ENCODE results near the gene TMEM107. TPM values are rescaled to one million over a fixed set of nuclear protein-coding genes. Genes with fewer than 3 reads are reported as not detected.
A peak's percentile ranks its signal among the peaks of the same experiment; 100 is the strongest.

TMEM107 gene
- total RNA-seq, 4 donors from 2014 or later: 15.9 to 21.0 (median 17.6) TPM

DNA sequence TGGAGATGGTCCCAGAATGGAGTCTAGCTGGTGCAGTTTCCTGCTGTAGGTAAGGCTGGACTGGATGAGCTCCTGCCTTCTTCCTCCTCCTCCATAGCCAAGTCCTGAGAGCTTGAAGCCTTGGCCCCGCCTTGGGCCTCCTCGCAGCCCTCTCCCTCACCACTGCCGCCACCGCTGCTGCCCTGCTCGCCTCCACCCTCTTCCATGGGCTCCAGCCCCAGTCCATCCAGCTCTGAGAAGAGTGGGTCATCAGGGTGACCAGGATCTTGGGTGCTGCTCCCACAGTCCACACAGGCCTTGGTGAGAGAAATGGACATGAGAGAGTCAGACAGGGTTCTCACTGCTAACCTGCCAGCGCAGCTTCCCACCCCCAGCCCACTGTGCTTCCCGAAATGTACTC, 35.1 kb downstream of the TMEM107 start:
- intact Hi-C loops (cut with DNase I; ENCODE audit: low total_unique reads): no loop called here
- no peak overlapping the region for H3K4me3 ChIP-seq (ENCODE audit: low read depth, poor library complexity, severe bottlenecking)
- TF ChIP-seq, protein P1, sequence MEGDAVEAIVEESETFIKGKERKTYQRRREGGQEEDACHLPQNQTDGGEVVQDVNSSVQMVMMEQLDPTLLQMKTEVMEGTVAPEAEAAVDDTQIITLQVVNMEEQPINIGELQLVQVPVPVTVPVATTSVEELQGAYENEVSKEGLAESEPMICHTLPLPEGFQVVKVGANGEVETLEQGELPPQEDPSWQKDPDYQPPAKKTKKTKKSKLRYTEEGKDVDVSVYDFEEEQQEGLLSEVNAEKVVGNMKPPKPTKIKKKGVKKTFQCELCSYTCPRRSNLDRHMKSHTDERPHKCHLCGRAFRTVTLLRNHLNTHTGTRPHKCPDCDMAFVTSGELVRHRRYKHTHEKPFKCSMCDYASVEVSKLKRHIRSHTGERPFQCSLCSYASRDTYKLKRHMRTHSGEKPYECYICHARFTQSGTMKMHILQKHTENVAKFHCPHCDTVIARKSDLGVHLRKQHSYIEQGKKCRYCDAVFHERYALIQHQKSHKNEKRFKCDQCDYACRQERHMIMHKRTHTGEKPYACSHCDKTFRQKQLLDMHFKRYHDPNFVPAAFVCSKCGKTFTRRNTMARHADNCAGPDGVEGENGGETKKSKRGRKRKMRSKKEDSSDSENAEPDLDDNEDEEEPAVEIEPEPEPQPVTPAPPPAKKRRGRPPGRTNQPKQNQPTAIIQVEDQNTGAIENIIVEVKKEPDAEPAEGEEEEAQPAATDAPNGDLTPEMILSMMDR (IDR thresholded peaks at IDR 0.05): no peak
- TF ChIP-seq POLR2A (IDR thresholded peaks at IDR 0.05): no peak
- peak in 1 of 2 donors; percentile 32 for DNase-seq (ENCODE audit: low spot score in 2 of 2)
- WGBS, 2 donors: 93 to 94% methylated on average over 7 of the region's 7 CpGs

DNA sequence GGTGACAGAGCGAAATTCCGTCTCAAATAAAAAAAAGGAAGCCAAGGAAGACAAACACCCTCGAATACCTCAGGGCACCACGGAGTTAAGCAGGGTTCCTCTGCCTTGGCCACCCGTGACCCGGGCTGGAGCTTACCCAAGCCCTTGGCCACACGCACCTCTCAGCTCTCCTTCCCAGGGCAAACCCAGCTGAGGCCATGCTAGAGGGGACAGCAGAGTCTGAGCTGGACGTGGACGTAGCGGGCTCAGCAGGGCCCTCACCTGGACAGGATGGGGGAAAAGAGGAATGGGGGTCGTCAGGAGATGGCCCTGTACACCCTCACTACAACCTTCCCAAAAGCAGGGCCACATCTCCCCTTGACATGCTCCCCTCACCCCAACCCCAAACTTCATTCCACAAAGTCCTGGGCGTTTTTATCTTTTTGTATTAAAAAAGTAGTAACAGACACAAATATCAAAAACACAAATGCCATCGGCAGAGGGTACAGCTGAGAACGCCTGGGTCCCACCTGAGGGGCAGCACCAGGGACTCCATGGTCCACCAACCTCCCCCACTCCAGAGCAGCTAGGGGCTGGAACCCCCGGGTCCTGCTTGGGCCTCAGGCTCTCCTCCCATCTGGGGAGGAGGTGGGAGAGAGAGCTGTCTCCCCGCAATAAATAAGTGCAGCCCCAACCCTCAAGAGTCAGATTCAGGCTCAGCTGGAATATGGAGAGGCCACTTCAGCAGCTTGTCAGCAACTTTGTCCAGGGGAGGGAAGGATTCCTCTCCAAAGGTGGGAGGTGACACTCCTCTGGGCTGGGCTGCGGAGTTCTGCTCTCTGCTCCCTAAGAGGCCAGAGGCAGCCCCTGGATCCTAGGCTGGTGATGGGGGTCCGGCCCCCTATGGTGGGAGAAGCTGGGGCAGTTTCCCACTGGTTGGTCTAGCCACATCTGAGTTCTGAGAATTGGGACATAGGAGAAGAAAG, 35.8 kb downstream of the TMEM107 start:
- WGBS, 2 donors: 74 to 77% methylated on average over 18 of the region's 18 CpGs
- intact Hi-C loops (cut with DNase I; ENCODE audit: low total_unique reads): no loop called here
- H3K4me3 ChIP-seq (ENCODE audit: low read depth, poor library complexity, severe bottlenecking): no peak overlapping the region
- TF ChIP-seq, protein P1 (IDR thresholded peaks at IDR 0.05): no peak
- no peak for TF ChIP-seq POLR2A (IDR thresholded peaks at IDR 0.05)
- peak; percentile 42 to 92 for DNase-seq (ENCODE audit: low spot score in 2 of 2)

DNA sequence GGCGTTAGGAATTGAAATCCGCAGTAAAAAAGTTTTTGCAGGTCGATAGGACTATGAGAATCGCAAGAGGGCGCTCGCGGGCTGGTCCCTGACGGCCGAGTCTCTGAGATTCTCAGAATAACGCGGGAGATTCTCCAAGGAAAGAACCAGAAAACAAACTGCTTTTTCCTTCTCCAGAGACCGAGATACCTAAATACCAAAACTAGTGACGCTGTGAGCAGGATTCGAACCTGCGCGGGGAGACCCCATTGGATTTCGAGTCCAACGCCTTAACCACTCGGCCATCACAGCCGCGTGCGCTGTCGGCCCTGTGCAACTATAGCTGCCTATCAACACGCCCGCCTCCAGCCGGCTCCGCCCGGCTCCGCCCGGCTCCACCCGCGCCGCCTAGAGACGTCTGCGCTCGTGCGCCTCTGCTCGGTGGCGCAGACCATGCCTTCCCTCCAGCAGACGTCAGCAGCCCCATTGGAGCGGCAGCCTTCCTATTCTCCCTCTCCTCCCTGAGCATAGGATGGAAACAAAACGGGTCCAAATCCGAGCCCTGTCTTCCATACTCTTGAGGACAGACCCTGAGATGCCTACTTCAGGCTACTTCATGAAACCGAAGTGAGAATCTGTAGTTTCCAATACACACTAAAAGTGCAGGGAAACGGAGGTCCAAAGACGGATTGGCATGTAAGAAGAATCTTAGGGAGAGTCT, 37.4 kb downstream of the TMEM107 start:
- peak; percentile 94 to 99 for DNase-seq (ENCODE audit: low spot score in 2 of 2)
- 1% methylated on average over 44 to 46 of the region's 46 CpGs for WGBS, 2 donors
- intact Hi-C loops (cut with DNase I; ENCODE audit: low total_unique reads): no loop called here
- TF ChIP-seq, protein P1 (IDR thresholded peaks at IDR 0.05): peak in 1 of 3 donors; percentile 96
- peak in 1 of 2 donors; percentile 6 for TF ChIP-seq POLR2A (IDR thresholded peaks at IDR 0.05)
- no peak overlapping the region for H3K4me3 ChIP-seq (ENCODE audit: low read depth, poor library complexity, severe bottlenecking)

DNA sequence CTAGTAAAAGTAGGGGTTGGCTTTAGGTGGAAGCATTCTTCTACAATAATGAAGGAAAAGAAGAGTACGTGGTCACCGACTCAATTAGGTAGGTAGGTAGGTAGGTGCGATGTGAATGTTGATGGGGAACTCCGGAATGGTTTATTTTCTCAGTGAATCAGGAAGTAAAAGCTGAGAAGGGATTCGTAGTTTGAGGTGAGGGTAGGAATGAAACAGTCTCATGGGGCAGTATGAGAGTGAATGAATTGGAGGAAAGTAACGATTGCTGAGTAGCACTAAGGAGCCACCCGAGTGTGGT, 37.9 kb downstream of the TMEM107 start:
- no peak for TF ChIP-seq POLR2A (IDR thresholded peaks at IDR 0.05)
- TF ChIP-seq, protein P1 (IDR thresholded peaks at IDR 0.05): no peak
- DNase-seq (ENCODE audit: low spot score in 2 of 2): no peak
- WGBS, 2 donors: 1 to 4% methylated on average over 7 of the region's 7 CpGs
- intact Hi-C loops (cut with DNase I; ENCODE audit: low total_unique reads): no loop called here
- H3K4me3 ChIP-seq (ENCODE audit: low read depth, poor library complexity, severe bottlenecking): no peak overlapping the region

DNA sequence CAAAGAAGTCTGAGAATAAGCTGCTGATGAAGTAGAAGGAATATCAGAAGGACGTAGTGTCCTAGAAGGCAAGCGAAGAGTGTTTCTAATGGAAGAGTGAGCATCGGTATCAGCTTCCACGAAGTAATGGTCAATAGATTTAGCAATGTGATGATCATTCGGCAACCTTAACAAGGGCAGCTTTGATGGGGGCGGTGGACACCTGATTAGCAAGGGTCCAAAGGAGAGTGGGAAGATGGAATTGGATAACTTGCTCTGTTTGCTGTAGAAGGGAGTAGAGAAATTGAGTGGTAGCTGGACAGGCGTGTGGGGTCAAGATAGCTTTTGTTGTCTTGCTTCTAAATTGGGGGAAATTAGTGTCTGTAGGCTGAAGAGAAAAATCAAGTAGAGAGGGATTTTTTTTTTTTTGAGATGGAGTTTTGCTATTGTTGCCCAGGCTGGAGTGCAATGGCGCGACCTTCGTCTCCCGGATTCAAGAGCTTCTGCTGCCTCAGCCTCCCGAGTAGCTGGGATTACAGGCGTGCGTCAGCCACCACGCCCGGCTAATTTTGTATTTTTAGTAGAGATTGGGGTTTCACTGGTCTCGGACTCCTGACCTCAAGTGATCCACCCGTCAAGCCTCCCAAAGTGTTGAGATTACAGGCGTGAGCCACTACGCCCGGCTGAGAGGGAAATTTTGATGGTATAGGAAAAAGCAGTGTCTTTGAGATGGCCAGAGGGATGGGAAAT, 38.4 kb downstream of the TMEM107 start:
- no peak for TF ChIP-seq POLR2A (IDR thresholded peaks at IDR 0.05)
- TF ChIP-seq, protein P1 (IDR thresholded peaks at IDR 0.05): no peak
- peak in 1 of 2 donors; percentile 29 for DNase-seq (ENCODE audit: low spot score in 2 of 2)
- no peak overlapping the region for H3K4me3 ChIP-seq (ENCODE audit: low read depth, poor library complexity, severe bottlenecking)
- intact Hi-C loops (cut with DNase I; ENCODE audit: low total_unique reads): no loop called here
- 42 to 46% methylated on average over 21 of the region's 21 CpGs for WGBS, 2 donors

All from lower leg skin (tissue), 4 donors.